ENCODE results near the gene RMDN3. TPM values are rescaled to one million over a fixed set of nuclear protein-coding genes. Genes with fewer than 3 reads are reported as not detected.

Gene RMDN3
- total and polyA plus RNA-seq, 2 experiments from 2014 or later = 26.0 to 46.8 TPM

DNA sequence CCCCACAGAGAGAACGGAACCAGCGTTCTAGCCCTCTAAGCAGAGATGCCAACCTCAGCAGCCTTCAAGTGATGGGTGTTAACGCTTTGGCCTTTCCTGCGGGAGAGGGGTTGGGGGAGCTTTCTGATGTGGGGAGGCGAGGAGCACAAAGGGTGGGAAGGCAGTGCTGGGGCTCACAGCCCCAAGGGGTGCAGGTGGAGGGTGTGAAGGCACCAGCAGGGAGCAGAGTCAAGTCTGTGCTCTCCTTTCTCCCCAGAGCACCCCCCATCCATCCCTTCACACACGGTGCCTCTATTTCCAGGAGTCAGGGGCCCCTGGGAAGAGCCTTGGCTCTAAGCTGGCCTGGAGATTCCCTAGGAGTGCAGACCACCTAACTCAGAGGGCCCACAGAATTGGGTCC lies 18.8 kb upstream of the RMDN3 start:
- H3K4me3 ChIP-seq = no peak overlapping the region
- no peaks in the 10 kb centered on the region for H3K9me3 ChIP-seq (ENCODE audit: low read depth)
- H2AFZ ChIP-seq = no peak overlapping the region
- H4K20me1 ChIP-seq (ENCODE audit: insufficient read depth, poor library complexity, severe bottlenecking) = no peaks in the 10 kb centered on the region
- peaks cover 17% of the 10 kb centered on the region for H3K4me1 ChIP-seq (ENCODE audit: insufficient read depth)
- DNase-seq (ENCODE audit: low spot score) = no peak
- no peaks in the 10 kb centered on the region for H3K79me2 ChIP-seq
- no peaks in the 10 kb centered on the region for H3K9me2 ChIP-seq (replicated peaks; ENCODE audit: insufficient read depth)
- no peaks in the 10 kb centered on the region for H3K36me3 ChIP-seq (replicated peaks; ENCODE audit: insufficient read depth, low read depth)
- H3K4me2 ChIP-seq = no peak overlapping the region
- no peak overlapping the region for H3K27ac ChIP-seq
- WGBS (ENCODE audit: low lambda C conversion rate, missing lambda C conversion rate) = 92% methylated on average over 6 of the region's 6 CpGs
- TF ChIP-seq EZH2 (IDR thresholded peaks at IDR 0.05; ENCODE audit: borderline replicate concordance) (no peak), EZH2phosphoT487 (IDR thresholded peaks at IDR 0.05; ENCODE audit: low read depth, severe bottlenecking, unreplicated experiment) (no peak)
- TF ChIP-seq, protein P1, sequence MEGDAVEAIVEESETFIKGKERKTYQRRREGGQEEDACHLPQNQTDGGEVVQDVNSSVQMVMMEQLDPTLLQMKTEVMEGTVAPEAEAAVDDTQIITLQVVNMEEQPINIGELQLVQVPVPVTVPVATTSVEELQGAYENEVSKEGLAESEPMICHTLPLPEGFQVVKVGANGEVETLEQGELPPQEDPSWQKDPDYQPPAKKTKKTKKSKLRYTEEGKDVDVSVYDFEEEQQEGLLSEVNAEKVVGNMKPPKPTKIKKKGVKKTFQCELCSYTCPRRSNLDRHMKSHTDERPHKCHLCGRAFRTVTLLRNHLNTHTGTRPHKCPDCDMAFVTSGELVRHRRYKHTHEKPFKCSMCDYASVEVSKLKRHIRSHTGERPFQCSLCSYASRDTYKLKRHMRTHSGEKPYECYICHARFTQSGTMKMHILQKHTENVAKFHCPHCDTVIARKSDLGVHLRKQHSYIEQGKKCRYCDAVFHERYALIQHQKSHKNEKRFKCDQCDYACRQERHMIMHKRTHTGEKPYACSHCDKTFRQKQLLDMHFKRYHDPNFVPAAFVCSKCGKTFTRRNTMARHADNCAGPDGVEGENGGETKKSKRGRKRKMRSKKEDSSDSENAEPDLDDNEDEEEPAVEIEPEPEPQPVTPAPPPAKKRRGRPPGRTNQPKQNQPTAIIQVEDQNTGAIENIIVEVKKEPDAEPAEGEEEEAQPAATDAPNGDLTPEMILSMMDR (IDR thresholded peaks at IDR 0.05; ENCODE audit: poor library complexity) = no peak
- no peaks in the 10 kb centered on the region for H3K27me3 ChIP-seq

DNA sequence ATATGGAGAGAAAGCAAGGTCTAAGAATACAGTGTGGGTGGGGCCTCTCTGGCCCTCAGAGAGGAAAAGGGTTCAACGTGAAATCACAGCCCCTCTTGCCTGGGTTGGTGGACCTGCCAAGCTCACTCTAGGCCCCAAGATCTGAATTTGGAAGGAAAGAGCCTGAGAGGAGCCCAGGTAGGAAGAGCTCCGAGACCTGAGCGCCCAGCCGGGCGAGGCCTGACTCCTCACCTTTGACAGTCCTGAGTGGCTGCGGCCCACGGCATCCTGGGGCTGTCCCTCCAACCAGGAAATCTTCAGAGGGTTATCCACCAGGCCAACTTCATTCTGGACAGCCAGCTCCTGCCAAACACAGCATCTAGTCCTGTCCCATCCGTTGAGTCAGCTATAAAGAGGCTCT lies 18.4 kb upstream of the RMDN3 start:
- Histone ChIP-seq H3K9me2 (replicated peaks; ENCODE audit: insufficient read depth) (no peaks in the 10 kb centered on the region), H3K4me3 (no peak overlapping the region), H3K79me2 (no peaks in the 10 kb centered on the region), H3K4me2 (no peak overlapping the region), H3K27ac (no peak overlapping the region), H2AFZ (no peak overlapping the region), H3K27me3 (no peaks in the 10 kb centered on the region), H3K9me3 (ENCODE audit: low read depth) (no peaks in the 10 kb centered on the region), H4K20me1 (ENCODE audit: insufficient read depth, poor library complexity, severe bottlenecking) (no peaks in the 10 kb centered on the region), H3K4me1 (ENCODE audit: insufficient read depth) (peaks cover 19% of the 10 kb centered on the region), H3K36me3 (replicated peaks; ENCODE audit: insufficient read depth, low read depth) (no peaks in the 10 kb centered on the region)
- TF ChIP-seq EZH2phosphoT487 (IDR thresholded peaks at IDR 0.05; ENCODE audit: low read depth, severe bottlenecking, unreplicated experiment) (no peak), EZH2 (IDR thresholded peaks at IDR 0.05; ENCODE audit: borderline replicate concordance) (no peak)
- TF ChIP-seq, protein P1 (IDR thresholded peaks at IDR 0.05; ENCODE audit: poor library complexity) = no peak
- DNase-seq (ENCODE audit: low spot score) = no peak
- WGBS (ENCODE audit: low lambda C conversion rate, missing lambda C conversion rate) = 96% methylated on average over 8 of the region's 8 CpGs

DNA sequence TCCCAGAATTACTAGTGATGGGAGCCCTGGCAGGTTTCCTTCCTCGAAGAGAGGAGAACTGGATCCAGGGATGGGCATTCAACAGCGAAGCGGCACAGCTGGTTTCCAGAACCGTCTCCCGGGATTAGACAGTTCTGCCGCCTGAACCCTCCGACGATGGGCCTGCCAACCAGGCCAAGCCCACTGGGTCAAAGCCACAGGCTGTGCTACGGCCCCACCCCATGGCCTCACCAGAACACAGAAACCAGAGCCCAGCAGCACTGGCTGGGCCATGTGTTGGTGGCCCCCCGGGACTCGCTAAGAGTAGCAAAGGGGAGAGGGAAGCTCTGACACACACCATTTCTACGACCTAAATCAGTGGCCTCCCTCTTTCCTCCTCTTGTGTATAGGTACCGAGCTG lies 17.0 kb upstream of the RMDN3 start:
- Histone ChIP-seq H3K4me3 (no peak overlapping the region), H3K9me2 (replicated peaks; ENCODE audit: insufficient read depth) (no peaks in the 10 kb centered on the region), H2AFZ (no peak overlapping the region), H3K79me2 (no peaks in the 10 kb centered on the region), H4K20me1 (ENCODE audit: insufficient read depth, poor library complexity, severe bottlenecking) (no peaks in the 10 kb centered on the region), H3K4me2 (no peak overlapping the region), H3K4me1 (ENCODE audit: insufficient read depth) (peaks cover 19% of the 10 kb centered on the region), H3K9me3 (ENCODE audit: low read depth) (no peaks in the 10 kb centered on the region), H3K27ac (no peak overlapping the region), H3K27me3 (no peaks in the 10 kb centered on the region), H3K36me3 (replicated peaks; ENCODE audit: insufficient read depth, low read depth) (no peaks in the 10 kb centered on the region)
- TF ChIP-seq EZH2phosphoT487 (IDR thresholded peaks at IDR 0.05; ENCODE audit: low read depth, severe bottlenecking, unreplicated experiment) (no peak), EZH2 (IDR thresholded peaks at IDR 0.05; ENCODE audit: borderline replicate concordance) (no peak)
- TF ChIP-seq, protein P1 (IDR thresholded peaks at IDR 0.05; ENCODE audit: poor library complexity) = no peak
- 93% methylated on average over 13 of the region's 13 CpGs for WGBS (ENCODE audit: low lambda C conversion rate, missing lambda C conversion rate)
- DNase-seq (ENCODE audit: low spot score) = no peak

DNA sequence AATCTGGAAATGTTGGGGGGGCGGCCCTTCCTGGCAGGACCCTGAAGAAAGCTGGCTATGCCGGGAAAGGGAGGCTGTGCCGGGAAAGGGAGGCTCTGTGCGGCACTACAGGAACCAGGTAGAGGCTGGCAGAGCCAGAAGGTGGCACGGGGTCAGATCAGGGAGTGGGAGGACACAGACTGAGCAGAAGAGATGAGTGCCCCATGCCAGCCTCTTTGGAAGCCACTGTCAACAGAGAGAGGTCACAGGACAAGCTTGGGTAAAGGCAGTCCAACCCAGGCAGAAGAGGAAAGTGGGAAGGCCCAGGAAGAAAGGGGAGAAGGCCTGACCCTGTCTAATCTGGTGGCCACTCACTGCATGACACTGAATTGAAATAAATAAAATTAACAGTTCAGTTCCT lies 16.2 kb upstream of the RMDN3 start:
- Histone ChIP-seq H3K27me3 (no peaks in the 10 kb centered on the region), H4K20me1 (ENCODE audit: insufficient read depth, poor library complexity, severe bottlenecking) (no peaks in the 10 kb centered on the region), H3K4me3 (no peak overlapping the region), H3K9me2 (replicated peaks; ENCODE audit: insufficient read depth) (no peaks in the 10 kb centered on the region), H3K9me3 (ENCODE audit: low read depth) (no peaks in the 10 kb centered on the region), H3K4me1 (ENCODE audit: insufficient read depth) (peaks cover 19% of the 10 kb centered on the region), H3K4me2 (no peak overlapping the region), H2AFZ (no peak overlapping the region), H3K36me3 (replicated peaks; ENCODE audit: insufficient read depth, low read depth) (no peaks in the 10 kb centered on the region), H3K27ac (no peak overlapping the region), H3K79me2 (no peaks in the 10 kb centered on the region)
- DNase-seq (ENCODE audit: low spot score) = no peak
- 98% methylated on average over 5 of the region's 5 CpGs for WGBS (ENCODE audit: low lambda C conversion rate, missing lambda C conversion rate)
- no peak for TF ChIP-seq EZH2 (IDR thresholded peaks at IDR 0.05; ENCODE audit: borderline replicate concordance)
- TF ChIP-seq, protein P1 (IDR thresholded peaks at IDR 0.05; ENCODE audit: poor library complexity) = no peak
